Central memory CD4-positive, alpha-beta T cell (primary cell): ENCODE results near the gene CABLES2.
A peak's percentile ranks its signal among the peaks of the same experiment; 100 is the strongest.

ENCODE experiments used
- DNase-seq: peaks from one replicate; pipeline ENCODE4 v3.0.0; 2022
- total RNA-seq, 3 experiments: gene quantifications; one replicate each; lab custom pipeline; 2026; lab: John Stamatoyannopoulos, UW

The CABLES2 gene, protein sequence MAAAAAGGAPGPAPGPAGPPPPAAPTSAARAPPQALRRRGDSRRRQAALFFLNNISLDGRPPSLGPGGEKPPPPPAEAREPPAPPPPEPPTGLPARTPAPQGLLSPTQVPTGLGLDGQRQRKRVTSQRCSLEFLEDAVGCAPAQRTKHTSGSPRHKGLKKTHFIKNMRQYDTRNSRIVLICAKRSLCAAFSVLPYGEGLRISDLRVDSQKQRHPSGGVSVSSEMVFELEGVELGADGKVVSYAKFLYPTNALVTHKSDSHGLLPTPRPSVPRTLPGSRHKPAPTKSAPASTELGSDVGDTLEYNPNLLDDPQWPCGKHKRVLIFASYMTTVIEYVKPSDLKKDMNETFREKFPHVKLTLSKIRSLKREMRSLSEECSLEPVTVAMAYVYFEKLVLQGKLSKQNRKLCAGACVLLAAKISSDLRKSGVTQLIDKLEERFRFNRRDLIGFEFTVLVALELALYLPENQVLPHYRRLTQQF
- 8.9 to 11.1 (median 10.2) reads per million in 3 experiments for total RNA-seq

DNA sequence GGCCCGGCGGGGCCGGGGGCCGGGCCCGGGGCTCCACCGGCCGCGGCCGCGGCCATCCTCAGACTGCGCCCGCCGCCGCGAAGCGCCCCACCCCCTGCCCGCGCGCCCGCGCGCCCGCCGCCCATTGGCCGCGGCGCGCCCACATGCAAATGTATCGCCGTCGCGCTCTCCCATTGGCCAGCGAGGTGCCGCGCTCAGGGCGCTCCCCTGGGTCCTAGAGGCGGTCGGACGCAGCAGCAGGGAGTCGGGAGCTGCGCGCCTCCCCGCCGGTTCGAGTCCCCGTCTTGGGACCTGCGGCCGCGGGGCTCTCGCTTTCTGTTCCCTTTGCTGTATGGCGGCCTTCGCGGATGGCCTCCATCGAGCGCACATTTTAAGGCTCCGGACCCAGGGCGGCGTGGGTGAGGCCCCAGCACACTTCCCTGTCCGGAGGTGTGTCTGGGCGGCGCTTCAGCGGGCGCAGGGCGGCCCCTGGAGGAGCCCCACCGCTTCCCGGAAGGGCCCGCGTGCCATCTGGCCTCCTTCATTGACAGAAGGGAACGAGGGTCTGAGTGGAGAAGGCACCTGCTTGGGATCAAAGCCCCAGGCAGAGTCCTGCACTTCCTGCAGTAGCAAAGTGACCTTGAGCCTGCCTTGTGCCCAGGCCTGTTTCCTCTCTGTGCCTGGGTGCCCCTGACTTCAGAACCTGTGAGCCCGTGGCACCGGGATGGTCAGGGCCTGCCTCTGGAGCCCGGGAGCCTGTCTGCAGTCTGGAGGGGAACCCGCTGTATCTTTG lies at the start of gene CABLES2:
Gene CABLES2 (minus strand): TSS at position 65 of the 772 bp plus-strand sequence. CDS start 9 bp downstream, at position 56.
- DNase-seq: peak; percentile 91

DNA sequence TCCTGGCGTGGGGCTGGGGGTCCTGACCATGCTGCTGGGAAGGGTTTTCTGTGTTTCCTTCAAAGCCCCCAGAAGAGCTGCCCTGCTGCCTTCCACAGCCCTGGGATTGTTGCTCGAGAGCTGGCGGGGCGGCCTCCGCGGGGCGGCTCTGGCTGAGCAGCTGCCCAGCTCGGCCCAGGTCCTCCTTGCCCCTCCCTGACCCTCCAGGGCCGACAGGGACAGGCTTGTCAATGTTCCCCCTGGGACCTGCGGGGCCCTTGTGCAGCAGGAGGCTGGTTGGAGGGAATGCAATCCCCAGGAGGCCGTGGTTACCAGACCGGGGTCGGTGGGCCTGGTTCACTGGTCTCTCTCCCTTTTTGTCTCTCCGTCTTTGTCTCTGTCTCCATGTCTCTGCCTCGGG lies 48.8 kb upstream of the CABLES2 start:
- no peak for DNase-seq

DNA sequence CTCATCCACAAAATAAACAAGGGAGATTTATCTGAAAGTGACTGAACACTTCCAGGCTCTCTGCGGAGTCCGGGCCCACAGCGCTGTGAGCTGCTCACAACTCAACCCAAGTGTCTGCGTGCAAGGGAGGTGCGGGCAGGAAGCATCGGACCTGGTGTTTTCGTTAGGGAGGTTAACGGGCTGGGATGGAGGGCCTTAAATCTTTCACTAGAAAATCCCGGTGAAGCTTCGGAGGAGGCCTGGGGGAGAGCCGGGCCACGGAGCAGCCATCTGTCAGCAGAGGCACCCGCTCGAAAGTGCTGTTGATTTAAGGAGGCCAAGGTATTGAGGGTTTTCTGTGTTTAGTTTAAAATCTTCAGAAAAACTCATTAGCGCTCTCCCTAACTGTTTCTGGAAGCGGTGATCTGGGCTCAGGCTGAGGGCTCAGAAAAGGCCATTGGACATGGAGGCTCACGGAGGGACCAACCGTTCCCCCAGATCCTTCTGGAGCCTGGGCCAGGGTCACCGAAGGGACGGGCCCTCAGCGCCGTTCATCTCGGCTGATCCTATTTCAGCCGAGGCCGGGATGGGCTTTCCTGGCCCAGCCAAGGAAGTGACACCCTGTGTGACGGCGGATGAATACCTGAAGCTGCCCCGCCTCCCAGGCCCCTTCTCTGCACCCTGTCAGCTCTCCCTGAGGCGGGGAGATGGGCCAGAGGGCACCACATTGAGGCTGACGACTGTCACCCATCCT lies 48.0 kb upstream of the CABLES2 start:
- no peak for DNase-seq

DNA sequence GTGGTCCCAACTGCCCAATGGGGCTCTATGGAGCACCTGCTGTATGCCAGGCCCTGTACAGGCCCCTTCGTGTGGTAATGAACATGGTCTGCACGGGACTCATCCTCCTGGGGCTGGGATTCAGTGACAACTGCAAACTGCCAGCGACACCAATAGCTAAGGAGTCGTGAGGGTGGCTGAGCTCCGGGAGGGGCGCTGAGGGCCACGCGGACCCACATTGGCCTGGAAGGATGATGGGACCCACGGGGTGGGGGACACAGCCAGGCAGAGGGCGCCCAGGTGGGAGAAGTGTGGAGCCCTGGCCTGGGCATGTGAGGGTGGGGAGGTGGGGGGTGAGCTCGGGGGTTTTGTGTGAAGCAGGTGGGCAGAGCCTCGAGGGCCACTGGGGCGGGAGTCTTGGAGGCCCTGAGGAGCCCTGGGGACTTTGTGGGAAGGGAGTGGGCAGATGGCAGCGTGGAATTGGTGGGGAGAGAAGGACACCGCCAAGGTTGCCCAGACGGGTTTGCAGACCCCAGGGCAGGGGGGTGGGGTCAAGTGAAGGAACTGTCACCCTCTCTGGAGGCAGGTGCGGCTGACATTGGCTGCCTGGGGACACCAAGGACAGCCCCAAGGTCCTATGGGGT lies 46.2 kb upstream of the CABLES2 start:
- DNase-seq: no peak

DNA sequence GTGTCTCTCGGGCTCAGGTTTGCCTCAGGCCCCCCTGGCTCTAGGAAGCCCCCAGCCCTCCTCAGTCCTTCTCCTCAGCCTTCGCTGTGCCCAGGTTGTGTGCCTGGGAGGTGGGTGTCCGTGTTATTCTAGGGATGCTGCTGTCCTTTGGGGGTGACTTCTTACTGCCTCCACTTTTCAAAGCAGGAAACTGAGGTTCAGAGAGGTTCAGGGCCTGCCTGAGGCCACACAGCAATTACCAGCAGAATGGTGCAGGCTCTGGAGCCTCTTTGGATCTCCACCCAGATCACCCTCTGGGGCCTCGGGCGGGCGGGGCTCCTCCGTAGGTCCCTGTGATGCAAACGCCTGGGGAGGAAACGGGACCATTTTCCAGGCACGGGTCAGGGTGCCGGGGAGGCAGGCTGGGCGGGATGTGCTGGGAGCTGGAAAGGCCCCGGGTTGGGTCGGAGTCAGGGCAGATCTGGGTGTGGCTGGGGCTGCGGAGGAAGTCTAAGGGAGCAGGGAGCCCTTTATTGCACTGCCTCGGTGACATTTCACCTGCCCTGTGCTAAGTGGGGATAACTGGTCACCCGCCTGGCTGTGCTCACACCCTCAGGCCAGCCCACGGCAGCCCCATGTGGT lies 45.5 kb upstream of the CABLES2 start:
- no peak for DNase-seq

DNA sequence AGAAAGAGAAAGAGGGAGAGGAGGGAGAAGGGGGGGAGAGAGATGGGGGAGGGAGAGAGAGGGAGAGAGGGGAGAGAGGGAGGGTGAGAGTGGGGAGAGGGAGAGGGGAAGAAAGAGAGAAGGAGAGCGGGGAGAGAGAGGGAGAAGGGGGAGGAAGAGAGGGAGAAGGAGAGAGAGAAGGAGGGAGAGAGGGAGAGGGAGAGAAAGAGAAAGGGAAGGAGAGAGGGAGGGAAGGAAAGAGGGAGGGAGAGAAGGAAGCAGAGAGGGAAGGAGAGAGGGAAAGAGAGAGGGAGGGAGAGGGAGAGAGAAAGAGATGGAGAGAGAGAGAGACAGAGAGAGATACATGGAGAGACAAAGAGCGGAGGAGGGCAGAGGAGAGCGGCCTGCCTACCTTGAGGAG lies 44.9 kb upstream of the CABLES2 start:
- no peak for DNase-seq

DNA sequence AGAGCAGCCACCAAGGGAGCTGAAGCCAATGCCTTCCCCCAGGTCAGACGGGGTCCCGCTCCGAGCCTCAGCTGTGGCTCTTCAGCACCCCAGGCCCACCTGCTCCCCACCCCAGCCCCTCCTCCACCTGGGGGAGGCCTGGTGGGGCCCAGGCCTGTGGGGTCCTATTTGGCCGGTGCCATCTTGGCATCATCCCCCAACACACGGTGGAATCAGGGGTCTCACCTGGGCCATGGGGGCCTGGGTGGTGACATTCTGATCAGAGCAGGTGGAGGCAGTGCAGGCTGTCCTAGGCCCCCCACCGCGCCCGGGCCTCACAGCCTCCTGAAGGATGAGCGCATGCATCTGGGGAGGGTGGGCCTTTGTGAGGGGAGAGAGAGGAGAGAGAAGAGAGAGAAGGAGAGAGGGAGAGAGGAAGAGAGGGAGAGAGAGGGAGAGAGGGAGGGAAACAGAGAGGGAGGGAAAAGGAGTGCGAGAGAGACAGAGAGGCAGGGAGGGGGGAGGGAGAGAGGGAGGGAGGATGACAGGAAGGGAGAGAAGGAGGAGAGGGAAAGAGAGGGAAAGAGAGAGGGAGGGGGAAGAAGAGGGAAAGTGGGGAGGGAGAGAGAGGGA lies 44.2 kb upstream of the CABLES2 start:
- DNase-seq: no peak

DNA sequence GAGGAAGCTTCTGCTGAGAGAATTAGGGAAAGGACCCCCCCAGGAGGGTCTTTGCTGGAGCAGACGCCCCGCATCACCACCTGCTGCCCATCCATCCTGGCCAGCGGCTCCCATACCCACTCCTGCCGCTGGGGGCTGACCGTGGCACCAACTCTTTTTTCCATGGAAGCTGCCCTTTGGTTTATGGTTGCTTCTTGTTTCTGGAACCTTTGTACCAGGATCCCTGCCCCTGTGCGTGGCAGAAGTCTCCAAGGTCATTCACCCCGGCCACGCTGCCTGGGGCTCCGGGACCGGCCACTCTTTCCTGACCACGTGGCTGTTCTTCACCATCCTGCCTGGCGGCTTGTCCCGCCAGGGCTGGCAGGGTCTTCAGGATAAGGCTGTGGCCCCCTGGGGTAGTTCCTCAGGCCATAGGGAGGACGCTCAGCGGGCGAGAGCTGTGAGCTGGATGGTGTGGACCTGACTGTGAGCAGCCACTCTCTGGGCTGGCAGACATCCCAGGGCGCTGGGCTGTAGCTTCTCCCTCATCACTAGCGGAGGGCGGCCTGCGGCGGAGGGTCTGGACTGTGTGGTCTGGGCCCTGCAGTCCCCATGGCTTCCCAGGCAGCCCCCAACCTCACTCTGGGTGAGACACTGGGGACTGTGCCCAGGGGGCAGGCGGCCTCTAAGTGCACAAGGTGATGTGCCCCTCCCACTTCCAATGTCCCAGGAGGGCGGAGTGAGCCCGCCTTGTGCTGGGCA lies 43.0 kb upstream of the CABLES2 start:
- no peak for DNase-seq

DNA sequence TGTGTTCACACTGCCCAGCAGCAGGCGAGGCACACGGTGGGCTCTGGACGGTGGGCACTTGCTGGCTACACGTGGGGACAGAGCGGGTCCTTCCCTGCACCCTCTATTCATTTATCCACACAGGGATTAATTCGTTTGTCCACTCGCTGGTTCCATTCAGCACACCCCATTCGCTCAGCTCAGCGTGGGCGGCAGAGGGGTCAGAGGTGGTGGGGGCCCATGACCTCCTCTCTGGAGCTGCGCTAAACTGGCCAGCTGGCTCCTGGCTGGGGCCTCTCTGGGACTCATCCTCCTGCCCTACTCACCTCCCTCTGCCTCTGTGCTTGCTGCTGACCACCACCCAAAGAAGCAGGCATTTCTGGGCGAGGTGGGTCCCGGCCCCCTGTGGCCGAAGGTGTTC lies 41.7 kb upstream of the CABLES2 start:
- no peak for DNase-seq

DNA sequence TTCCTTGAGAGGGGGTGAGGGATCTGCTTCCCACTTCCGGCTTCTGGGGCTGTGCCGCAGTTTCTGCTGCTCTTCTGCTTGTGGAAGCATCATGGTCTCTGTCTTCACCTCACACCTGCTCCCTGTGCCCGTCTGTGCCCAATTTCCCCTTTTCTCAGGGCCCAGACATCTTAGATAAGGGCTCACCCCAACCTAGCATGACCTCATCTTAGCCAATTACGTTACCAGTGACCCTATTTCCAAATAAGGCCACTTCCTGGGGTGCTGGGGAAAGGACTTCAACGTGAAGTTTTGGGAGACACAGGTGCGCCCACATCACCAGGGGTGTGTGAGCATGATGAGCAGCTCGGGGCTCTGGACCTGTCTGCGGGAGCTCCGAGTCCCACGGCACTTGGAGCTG lies 41.0 kb upstream of the CABLES2 start:
- DNase-seq: no peak

DNA sequence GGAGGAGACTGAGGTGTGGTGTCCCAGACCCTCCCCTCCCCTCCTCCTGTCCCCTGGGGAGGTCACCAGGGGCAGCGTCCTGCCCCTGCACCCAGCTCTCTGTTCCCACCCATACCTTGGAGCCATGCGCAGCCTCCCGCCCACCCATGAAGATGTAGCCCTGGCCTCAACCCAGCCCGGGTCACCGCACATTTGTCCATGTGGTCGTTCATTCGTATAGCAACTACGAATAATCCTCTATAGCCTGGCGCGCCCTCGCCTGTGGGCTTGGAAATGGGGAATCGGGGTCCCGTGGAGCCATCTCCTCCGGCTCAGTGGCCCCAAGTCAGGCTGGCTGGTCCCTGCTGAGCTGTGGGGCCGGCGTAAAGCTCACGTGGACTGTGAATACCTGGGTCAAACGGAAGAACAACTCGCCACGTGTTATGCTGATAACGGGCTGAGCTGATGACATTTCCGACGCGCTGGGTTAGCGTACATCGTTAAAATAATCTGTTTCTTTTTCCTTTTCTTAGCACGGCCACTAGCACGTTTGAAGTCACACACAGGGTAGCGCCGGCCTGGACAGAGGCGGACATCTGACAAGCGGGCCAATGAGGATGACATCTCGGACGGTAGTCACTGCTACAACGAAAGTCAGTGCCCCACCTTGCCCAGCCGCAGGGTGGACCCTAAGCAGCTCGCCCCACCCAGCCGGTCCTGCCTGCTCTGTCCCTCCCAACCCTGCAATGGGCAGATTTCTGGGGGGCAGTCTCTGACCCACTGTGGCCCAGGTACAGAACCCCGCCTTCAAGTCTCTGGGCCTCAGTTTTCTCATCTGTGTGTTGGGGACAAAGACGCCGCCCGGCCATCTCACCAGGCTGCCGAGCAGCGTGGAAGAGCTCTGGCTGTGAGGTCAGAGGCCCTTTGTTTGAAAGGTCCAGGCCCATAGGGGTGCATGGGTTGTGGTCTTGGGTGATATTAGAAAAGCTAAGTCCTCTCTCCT lies 40.1 kb upstream of the CABLES2 start:
- DNase-seq: no peak

DNA sequence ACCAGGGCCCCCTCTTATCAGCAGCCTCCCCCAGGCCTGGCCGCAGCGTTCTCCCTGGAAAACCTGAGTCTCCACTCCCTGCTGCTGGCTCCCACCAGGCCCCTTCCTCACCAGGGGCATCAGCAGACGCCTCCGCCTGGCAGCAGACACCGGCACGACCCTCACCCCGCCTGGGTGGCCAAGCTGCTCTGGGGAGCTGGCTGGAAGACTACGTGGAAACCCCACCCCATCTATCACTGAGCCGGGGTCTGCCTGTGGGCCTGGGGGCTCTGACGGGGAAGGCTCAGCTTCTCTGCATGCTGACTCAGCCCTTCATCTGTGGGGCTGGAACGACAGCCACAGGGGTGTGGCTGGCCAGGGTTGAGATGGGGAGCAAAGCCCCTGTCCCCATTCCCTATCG lies 39.4 kb upstream of the CABLES2 start:
- DNase-seq: no peak

DNA sequence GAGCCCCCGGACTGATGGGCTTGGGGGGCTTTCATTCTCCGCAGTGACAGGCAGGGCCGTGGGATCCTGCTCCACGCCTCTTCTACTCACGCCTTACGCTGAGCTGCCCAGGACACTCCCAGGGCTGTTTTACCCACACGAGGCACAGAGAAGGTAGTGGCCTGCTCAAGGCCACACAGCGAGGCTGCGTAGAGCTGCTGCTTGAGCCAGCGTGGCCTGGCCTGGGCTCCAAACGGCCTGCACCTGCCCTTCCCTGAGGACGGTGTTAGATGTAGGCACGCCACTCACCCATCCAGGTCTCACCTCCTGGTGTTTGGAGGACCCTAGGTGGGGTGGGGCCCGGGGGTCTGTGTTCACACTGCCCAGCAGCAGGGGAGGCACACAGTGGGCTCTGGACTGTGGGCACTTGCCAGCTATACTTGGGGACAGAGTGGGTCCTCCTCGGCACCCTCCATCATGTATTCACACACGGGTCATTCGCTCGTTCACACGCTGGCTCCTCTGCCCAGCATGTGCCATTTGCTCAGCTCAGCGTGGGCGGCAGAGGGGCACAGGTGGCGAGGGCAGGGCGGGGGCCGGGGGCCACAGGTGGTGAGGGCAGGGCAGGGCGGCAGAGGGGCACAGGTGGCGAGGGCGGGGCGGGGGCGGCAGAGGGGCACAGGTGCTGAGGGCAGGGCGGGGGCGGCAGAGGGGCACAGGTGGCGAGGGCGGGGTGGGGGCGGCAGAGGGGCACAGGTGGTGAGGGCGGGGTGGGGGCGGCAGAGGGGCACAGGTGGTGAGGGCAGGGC lies 38.7 kb upstream of the CABLES2 start:
- no peak for DNase-seq

DNA sequence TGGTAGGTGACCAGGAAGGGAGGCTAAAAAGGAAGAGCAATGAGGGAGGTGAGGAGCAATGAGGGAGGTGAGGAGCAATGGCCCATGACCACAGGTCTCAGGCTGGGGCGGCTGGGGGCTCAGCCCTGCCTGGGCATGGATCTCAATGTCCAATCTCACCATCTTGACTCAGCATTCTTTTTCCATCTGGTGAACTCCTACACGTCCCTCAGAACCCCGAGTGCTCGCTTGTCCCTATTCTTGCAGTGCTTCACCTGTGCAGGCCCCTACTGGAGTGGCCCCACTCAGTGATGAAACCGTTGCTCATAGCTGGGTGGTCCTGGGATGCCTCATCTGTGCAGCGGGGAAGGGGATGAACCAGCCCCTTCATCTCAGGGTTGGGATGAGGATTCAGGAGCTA lies 37.2 kb upstream of the CABLES2 start:
- DNase-seq: no peak

DNA sequence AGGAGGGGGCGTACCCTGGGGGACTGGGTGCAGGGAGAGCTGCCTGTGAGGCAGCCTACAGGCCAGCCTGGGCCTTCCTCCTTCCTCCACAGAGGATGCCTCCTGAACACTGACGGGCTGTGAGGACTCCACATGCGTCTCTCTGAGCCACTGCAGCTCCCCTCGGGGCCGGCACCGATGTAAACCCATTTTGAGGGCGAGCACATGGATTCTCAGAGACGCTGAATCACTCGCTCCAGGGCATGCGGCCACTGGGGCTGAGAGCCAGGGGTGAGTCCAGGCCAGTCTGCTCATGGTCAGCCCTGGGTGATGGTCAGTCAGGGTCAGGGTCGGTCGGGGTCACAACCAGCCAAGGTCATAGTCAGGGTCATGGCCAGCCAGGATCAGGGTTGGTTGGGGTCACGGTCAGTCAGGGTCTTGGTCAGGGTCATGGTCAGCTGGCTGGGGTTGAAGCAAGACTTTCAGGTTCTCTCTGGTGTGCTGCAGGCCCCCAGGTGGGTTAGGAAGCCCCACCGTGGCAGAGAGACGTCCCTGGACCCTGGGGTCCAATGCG lies 35.0 kb upstream of the CABLES2 start:
- DNase-seq: no peak

DNA sequence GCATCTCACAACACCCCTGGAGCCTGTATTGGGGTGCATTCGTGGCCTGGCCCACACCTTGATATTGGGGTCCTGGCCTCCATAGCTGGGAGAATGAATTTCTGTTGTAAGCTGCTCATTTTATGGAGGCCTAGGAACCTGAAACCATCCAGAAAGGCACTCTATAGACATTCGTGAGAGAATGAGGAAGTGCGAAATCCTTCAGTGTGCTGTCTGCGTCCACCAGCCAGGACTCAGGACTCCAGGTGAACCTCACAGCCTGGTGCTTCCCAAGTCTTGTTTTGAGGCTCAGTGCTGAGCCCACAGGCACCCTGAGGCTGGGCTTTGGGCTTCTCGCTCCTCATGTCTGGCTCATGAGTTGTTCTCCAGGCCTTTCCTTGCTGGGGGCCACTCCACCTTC lies 32.1 kb upstream of the CABLES2 start:
- no peak for DNase-seq

DNA sequence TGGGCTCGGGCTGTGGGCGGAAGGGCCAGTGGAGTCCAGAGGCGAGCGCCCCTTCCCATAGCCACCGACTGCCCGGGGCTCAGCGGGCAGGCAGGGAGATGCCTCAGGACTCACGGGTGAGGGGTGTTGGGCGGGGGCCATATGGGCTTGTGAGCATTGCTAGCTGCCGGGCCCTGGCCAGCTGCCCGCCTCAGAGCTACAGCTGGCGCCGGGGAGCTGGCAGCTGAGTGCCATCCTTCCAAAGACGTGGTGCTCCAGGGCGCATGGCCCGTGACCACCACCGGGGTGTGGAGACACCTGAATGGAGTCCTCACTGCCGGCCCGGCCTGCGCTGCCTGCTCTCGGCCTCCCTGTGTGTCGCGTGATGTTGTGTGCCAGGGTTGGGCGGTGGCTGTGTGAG lies 30.8 kb upstream of the CABLES2 start:
- DNase-seq: no peak

DNA sequence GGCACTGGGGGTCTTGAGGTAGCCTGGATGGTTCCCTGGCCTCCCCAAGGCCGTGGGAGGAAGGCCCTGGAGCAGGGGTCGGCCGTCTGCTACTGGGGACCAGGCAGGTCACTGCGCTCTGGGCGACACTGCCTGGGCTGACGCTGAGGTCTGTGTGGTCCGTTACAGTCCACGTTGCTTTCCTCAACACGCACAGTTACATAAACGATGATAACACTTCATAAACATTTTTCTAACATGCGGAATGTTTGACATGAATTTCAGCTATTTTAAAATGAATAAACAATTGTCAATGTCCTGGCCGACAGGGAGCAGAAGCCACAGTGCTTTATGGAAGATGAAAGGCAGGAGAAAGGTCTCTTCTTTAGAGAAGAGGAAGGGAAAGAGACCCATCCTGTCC lies 30.4 kb upstream of the CABLES2 start:
- DNase-seq: no peak

DNA sequence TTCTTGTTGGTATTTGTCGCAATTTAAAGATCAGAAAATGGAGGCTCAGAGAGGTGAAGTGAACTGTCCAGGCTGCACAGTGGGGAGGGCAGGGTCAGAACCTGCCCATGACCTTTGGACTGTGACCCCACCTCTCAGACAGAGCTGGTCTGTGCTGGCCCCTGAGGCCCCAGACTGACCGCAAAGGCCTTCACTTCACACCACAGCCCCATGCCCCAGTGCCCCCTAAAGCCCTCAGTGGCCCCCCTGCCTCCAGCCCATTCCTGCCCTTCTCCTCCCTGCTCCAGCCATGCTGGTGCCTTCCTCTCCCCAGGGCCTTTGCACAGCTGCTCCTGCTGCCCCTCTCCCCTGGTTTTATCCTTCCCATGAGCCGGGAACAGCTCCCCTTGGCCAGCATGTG lies 29.6 kb upstream of the CABLES2 start:
- no peak for DNase-seq
